ENCODE data around the gene PGAM1.

DNA sequence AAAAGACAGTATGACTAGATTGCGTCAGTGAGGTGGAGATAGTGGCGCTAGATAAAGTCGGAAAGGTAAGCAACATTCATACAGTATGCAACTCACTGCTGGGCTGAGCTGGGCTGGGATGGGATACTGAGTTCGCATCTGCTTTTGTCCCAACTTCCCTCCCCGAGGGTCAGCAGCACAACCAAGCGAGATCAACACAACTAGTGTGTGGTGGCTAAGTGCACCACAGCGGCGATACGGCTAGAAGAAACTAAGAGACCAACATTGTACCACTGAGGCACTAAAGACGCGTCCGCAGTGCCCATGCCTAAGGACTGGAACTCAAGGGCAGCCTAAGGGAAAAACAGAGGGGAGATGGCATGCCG lies 19.3 kb downstream of the PGAM1 start:
- TF ChIP-seq NFYB (IDR thresholded peaks at IDR 0.05; ENCODE audit: extremely low read depth, insufficient read length) (no peak), BCLAF1 (IDR thresholded peaks at IDR 0.05; ENCODE audit: borderline replicate concordance in 1 of 2, control insufficient read depth in 1 of 2, low read depth in 2 of 2, low read length in 1 of 2) (no peak), MAFF (IDR thresholded peaks at IDR 0.05; ENCODE audit: low read length) (no peak), MTF1 (CRISPR knock-in tag; IDR thresholded peaks at IDR 0.05; ENCODE audit: borderline replicate concordance) (no peak), HMBOX1 (IDR thresholded peaks at IDR 0.05) (no peak), NR2F6 (CRISPR knock-in tag; IDR thresholded peaks at IDR 0.05) (no peak), ZC3H4 (CRISPR knock-in tag; IDR thresholded peaks at IDR 0.05; ENCODE audit: borderline replicate concordance) (no peak), ZNF253 (CRISPR knock-in tag; conservative IDR thresholded peaks at IDR 0.05) (no peak), BDP1 (IDR thresholded peaks at IDR 0.05; ENCODE audit: insufficient read depth, insufficient read length) (no peak), TSC22D4 (tag; IDR thresholded peaks at IDR 0.05) (no peak), REST (IDR thresholded peaks at IDR 0.05; ENCODE audit: borderline replicate concordance) (no peak), REST (CRISPR knock-in tag; IDR thresholded peaks at IDR 0.05; ENCODE audit: low read depth) (no peak)
- TF ChIP-seq, protein P1, sequence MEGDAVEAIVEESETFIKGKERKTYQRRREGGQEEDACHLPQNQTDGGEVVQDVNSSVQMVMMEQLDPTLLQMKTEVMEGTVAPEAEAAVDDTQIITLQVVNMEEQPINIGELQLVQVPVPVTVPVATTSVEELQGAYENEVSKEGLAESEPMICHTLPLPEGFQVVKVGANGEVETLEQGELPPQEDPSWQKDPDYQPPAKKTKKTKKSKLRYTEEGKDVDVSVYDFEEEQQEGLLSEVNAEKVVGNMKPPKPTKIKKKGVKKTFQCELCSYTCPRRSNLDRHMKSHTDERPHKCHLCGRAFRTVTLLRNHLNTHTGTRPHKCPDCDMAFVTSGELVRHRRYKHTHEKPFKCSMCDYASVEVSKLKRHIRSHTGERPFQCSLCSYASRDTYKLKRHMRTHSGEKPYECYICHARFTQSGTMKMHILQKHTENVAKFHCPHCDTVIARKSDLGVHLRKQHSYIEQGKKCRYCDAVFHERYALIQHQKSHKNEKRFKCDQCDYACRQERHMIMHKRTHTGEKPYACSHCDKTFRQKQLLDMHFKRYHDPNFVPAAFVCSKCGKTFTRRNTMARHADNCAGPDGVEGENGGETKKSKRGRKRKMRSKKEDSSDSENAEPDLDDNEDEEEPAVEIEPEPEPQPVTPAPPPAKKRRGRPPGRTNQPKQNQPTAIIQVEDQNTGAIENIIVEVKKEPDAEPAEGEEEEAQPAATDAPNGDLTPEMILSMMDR (IDR thresholded peaks at IDR 0.05 in 2 of 3, conservative IDR thresholded peaks at IDR 0.05 in 1 of 3; ENCODE audit: insufficient read depth in 2 of 3, low read depth in 1 of 3, low read length in 3 of 3) = no peak
- TF ChIP-seq, protein P2, sequence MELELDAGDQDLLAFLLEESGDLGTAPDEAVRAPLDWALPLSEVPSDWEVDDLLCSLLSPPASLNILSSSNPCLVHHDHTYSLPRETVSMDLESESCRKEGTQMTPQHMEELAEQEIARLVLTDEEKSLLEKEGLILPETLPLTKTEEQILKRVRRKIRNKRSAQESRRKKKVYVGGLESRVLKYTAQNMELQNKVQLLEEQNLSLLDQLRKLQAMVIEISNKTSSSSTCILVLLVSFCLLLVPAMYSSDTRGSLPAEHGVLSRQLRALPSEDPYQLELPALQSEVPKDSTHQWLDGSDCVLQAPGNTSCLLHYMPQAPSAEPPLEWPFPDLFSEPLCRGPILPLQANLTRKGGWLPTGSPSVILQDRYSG (tag; conservative IDR thresholded peaks at IDR 0.05; ENCODE audit: low read depth) = no peak
- TF ChIP-seq, protein P3, sequence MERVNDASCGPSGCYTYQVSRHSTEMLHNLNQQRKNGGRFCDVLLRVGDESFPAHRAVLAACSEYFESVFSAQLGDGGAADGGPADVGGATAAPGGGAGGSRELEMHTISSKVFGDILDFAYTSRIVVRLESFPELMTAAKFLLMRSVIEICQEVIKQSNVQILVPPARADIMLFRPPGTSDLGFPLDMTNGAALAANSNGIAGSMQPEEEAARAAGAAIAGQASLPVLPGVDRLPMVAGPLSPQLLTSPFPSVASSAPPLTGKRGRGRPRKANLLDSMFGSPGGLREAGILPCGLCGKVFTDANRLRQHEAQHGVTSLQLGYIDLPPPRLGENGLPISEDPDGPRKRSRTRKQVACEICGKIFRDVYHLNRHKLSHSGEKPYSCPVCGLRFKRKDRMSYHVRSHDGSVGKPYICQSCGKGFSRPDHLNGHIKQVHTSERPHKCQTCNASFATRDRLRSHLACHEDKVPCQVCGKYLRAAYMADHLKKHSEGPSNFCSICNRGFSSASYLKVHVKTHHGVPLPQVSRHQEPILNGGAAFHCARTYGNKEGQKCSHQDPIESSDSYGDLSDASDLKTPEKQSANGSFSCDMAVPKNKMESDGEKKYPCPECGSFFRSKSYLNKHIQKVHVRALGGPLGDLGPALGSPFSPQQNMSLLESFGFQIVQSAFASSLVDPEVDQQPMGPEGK (CRISPR knock-in tag; IDR thresholded peaks at IDR 0.05; ENCODE audit: borderline replicate concordance) = no peak

All from K562 (cell line).